HepG2 (cell line): Measurements from ENCODE around the gene CRIM1. TPM values are rescaled to one million over a fixed set of nuclear protein-coding genes. Genes with fewer than 3 reads are reported as not detected.

Experiments
- ARNTL ChIP-seq: sonication (generic); formaldehyde crosslinking; IDR thresholded peaks from 2 replicates; pipeline ENCODE4 v1.4.0; 2020; ENCODE audit warnings: mild to moderate bottlenecking, missing genetic modification reagents
- CAMTA2 ChIP-seq: sonication (generic); formaldehyde crosslinking; IDR thresholded peaks from 2 replicates; pipeline ENCODE4 v1.4.0; 2020; ENCODE audit warnings: mild to moderate bottlenecking, missing genetic modification reagents, borderline replicate concordance
- CHD2 ChIP-seq: IDR thresholded peaks from 2 replicates; pipeline ENCODE4 v1.6.1; 2011; ENCODE audit warnings: low read depth, low read length, improper control_type of control experiment
- GABPB1 ChIP-seq: IDR thresholded peaks from 2 replicates; pipeline ENCODE4 v1.6.1; 2016; ENCODE audit warnings: mild to moderate bottlenecking, missing genetic modification reagents, moderate library complexity, missing compliant biosample characterization
- GZF1 ChIP-seq: sonication (generic); formaldehyde crosslinking; IDR thresholded peaks from 2 replicates; pipeline ENCODE4 v1.5.1; 2020; ENCODE audit warnings: mild to moderate bottlenecking, missing genetic modification reagents
- HDAC2 ChIP-seq: sonication (generic); formaldehyde crosslinking; IDR thresholded peaks from 2 replicates; pipeline ENCODE4 v1.4.0; 2020; ENCODE audit warnings: missing genetic modification reagents
- KDM5A ChIP-seq: fragments of 200-600 bp; sonication (generic); IDR thresholded peaks from 2 replicates; pipeline ENCODE4 v1.7.0; 2018; ENCODE audit warnings: antibody characterized with exemption, mild to moderate bottlenecking, low read length, borderline replicate concordance
- MEIS2 ChIP-seq: sonication (generic); formaldehyde crosslinking; IDR thresholded peaks from 2 replicates; pipeline ENCODE4 v1.9.0; 2021; ENCODE audit warnings: mild to moderate bottlenecking, missing genetic modification reagents
- MTF1 ChIP-seq: sonication (generic); formaldehyde crosslinking; IDR thresholded peaks from 2 replicates; pipeline ENCODE4 v1.5.0; 2020; ENCODE audit warnings: missing genetic modification reagents
- NFE2L2 ChIP-seq: fragments of 150-350 bp; IDR thresholded peaks from 2 replicates; pipeline ENCODE4 v1.6.1; 2014; ENCODE audit warnings: low read length
- NFKB2 ChIP-seq: sonication (generic); formaldehyde crosslinking; IDR thresholded peaks from 2 replicates; pipeline ENCODE4 v1.4.0; 2020; ENCODE audit warnings: missing genetic modification reagents, borderline replicate concordance
- POLR2A ChIP-seq, 2 experiments: IDR thresholded peaks; 2 replicates each; pipeline ENCODE4 v1.6.1; 2011; ENCODE audit warnings: low read depth in 2 of 2, low read length in 2 of 2, mild to moderate bottlenecking in 1 of 2, moderate library complexity in 1 of 2; ENCODE audit not compliant: insufficient read depth in 1 of 2
- SRSF1 ChIP-seq: fragments of 200-400 bp; formaldehyde crosslinking; optimal IDR thresholded peaks from 2 replicates; pipeline ENCODE3; 2017; ENCODE audit warnings: mild to moderate bottlenecking, low read depth, low read length, moderate library complexity
- SSRP1 ChIP-seq: IDR thresholded peaks from 2 replicates; pipeline ENCODE4 v1.6.1; 2016; ENCODE audit warnings: control low read depth
- YY1 ChIP-seq: IDR thresholded peaks from 2 replicates; pipeline ENCODE4 v1.6.1; 2011; ENCODE audit warnings: low read length, low read depth, moderate library complexity, mild to moderate bottlenecking; ENCODE audit not compliant: insufficient read depth, insufficient replicate concordance
- ZBTB7A ChIP-seq: sonication (generic); formaldehyde crosslinking; IDR thresholded peaks from 2 replicates; pipeline ENCODE4 v1.8.0; 2022; ENCODE audit warnings: mild to moderate bottlenecking, missing genetic modification reagents
- ZNF660 ChIP-seq: sonication (generic); formaldehyde crosslinking; IDR thresholded peaks from 2 replicates; pipeline ENCODE4 v1.5.1; 2020; ENCODE audit warnings: mild to moderate bottlenecking, low read depth, missing genetic modification reagents, borderline replicate concordance
- ZNF782 ChIP-seq: sonication (generic); formaldehyde crosslinking; IDR thresholded peaks from 2 replicates; pipeline ENCODE4 v1.4.0; 2020; ENCODE audit warnings: missing genetic modification reagents, mild to moderate bottlenecking, borderline replicate concordance
- ZSCAN29 ChIP-seq: sonication (generic); formaldehyde crosslinking; conservative IDR thresholded peaks from 2 replicates; pipeline ENCODE4 v1.4.0; 2020; ENCODE audit warnings: mild to moderate bottlenecking, missing genetic modification reagents
- polyA plus RNA-seq, 8 experiments: library from polyadenylated mRNA; depleted of rRNA in 3 of 8; stranded (reverse) in 7 of 8; unstranded in 1 of 8; fragments of >200 nt; fragmentation: Illumina TruSeq in 4 of 8; extraction: Trizol in 4 of 8; gene quantifications; 2 replicates each; pipeline versions ENCODE4 v1.2.1 to v1.2.3, GENCODE V29; 2011 to 2016; ENCODE audit warnings: low read depth in 4 of 8, missing spikeins in 1 of 8, mixed read lengths in 1 of 8; ENCODE audit not compliant: insufficient read depth in 1 of 8
- total RNA-seq, 5 experiments: library from RNA; depleted of rRNA; stranded (reverse); fragments of >200 nt; fragmentation: Illumina TruSeq; extraction: Trizol; gene quantifications; 2 replicates each; pipeline ENCODE4 v1.2.3, GENCODE V29; 2016; ENCODE audit warnings: low read depth in 1 of 5
- TF ChIP-seq, protein P1 (sequence below): sonication (generic); formaldehyde crosslinking; IDR thresholded peaks from 2 replicates; pipeline ENCODE4 v1.5.0; 2020; ENCODE audit warnings: missing genetic modification reagents
- TF ChIP-seq, protein P2 (sequence below): sonication (generic); formaldehyde crosslinking; IDR thresholded peaks from 2 replicates; pipeline ENCODE4 v1.4.0; 2020; ENCODE audit warnings: missing genetic modification reagents
- TF ChIP-seq, protein P3 (sequence below): sonication (generic); formaldehyde crosslinking; IDR thresholded peaks from 2 replicates; pipeline ENCODE4 v1.8.1; 2023; ENCODE audit warnings: mild to moderate bottlenecking, missing genetic modification reagents, borderline replicate concordance
- TF ChIP-seq, protein P4 (sequence below): sonication (generic); formaldehyde crosslinking; conservative IDR thresholded peaks from 2 replicates; pipeline ENCODE4 v1.8.1; 2023; ENCODE audit warnings: missing genetic modification reagents

Gene CRIM1
- total and polyA plus RNA-seq, 2 of the 13 experiments (the other 11 are each of a cell fraction or from before 2014, with no cell fraction given): 39.1 to 69.9 TPM

DNA sequence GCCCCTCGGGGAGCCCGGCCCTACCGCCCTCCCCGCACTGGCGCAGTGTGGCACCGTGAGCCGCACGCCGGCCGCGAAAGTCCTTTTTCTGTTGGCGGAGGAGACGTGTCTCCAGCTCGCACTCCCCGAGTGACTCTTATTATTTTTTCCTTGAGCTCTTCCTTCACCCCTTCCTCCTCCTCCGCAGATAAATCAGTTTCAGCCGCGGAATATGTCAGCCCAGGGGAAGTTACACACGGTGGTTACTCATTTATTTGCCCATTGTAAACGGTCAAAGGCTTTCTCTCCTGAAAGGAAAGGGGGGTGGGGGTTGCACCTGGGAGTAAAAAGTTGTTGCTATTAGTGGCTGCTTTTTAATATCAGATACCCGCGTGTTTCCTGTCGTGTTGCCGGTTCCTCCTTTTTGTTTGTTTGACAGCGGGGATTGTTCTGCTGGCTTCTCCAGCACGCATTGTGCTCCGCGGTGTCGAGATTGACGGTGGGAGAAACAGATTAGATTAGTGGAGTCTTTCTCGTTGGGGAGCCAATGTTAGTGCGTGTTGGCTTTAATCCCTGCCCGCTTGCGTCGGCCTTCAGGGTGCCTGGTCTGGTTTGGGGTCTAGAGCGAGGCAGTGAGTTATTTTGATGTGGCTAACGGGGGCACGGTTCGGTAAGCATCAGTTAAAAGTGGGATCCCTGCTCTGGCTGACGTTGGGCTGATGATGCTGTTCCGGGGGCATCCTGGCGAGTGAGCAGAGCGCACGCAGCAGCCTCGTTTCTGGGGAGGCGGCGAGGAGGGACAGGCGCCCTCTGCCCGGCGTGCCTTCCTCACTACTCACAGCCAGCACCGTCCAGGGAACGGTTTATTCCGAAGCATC, 1.6 kb downstream of the CRIM1 start (continued):
- TF ChIP-seq, protein P1, sequence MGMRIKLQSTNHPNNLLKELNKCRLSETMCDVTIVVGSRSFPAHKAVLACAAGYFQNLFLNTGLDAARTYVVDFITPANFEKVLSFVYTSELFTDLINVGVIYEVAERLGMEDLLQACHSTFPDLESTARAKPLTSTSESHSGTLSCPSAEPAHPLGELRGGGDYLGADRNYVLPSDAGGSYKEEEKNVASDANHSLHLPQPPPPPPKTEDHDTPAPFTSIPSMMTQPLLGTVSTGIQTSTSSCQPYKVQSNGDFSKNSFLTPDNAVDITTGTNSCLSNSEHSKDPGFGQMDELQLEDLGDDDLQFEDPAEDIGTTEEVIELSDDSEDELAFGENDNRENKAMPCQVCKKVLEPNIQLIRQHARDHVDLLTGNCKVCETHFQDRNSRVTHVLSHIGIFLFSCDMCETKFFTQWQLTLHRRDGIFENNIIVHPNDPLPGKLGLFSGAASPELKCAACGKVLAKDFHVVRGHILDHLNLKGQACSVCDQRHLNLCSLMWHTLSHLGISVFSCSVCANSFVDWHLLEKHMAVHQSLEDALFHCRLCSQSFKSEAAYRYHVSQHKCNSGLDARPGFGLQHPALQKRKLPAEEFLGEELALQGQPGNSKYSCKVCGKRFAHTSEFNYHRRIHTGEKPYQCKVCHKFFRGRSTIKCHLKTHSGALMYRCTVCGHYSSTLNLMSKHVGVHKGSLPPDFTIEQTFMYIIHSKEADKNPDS (CRISPR knock-in tag): no peak
- TF ChIP-seq HDAC2 (CRISPR knock-in tag): peak; percentile 62; the same call in 1 of the 2 replicates
- peak; percentile 60; the same call in 1 of the 2 replicates for TF ChIP-seq ZBTB7A
- TF ChIP-seq CAMTA2: no peak
- TF ChIP-seq MTF1 (CRISPR knock-in tag): no peak
- no peak for TF ChIP-seq SSRP1 (CRISPR knock-in tag)
- peak; percentile 52 for TF ChIP-seq SRSF1
- TF ChIP-seq ZSCAN29 (CRISPR knock-in tag): 0 out of 2 replicates have a peak, but pooled peaks have one; percentile 32
- TF ChIP-seq ZNF782: 0 out of 2 replicates have a peak, but pooled peaks have one; percentile 54
- TF ChIP-seq POLR2A (IDR thresholded peaks at IDR 0.05; ENCODE audit: insufficient read depth in 1 of 2, low read depth in 2 of 2, low read length in 2 of 2): peak in 1 of 2 experiments; percentile 62; a peak in 2 of 4 replicates
- TF ChIP-seq GZF1 (CRISPR knock-in tag): peak; percentile 52; the same call in 1 of the 2 replicates
- TF ChIP-seq NFKB2: 0 out of 2 replicates have a peak, but pooled peaks have one; percentile 47
- no peak for TF ChIP-seq CHD2
- TF ChIP-seq NFE2L2: no peak
- TF ChIP-seq, protein P2, sequence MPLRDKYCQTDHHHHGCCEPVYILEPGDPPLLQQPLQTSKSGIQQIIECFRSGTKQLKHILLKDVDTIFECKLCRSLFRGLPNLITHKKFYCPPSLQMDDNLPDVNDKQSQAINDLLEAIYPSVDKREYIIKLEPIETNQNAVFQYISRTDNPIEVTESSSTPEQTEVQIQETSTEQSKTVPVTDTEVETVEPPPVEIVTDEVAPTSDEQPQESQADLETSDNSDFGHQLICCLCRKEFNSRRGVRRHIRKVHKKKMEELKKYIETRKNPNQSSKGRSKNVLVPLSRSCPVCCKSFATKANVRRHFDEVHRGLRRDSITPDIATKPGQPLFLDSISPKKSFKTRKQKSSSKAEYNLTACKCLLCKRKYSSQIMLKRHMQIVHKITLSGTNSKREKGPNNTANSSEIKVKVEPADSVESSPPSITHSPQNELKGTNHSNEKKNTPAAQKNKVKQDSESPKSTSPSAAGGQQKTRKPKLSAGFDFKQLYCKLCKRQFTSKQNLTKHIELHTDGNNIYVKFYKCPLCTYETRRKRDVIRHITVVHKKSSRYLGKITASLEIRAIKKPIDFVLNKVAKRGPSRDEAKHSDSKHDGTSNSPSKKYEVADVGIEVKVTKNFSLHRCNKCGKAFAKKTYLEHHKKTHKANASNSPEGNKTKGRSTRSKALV: peak; percentile 62; the same call in 1 of the 2 replicates
- TF ChIP-seq MEIS2 (CRISPR knock-in tag): 0 out of 2 replicates have a peak, but pooled peaks have one; percentile 36
- TF ChIP-seq GABPB1 (CRISPR knock-in tag): peak; percentile 80
- peak; percentile 5 for TF ChIP-seq YY1
- peak; percentile 28; the same call in 1 of the 2 replicates for TF ChIP-seq ARNTL (CRISPR knock-in tag)
- TF ChIP-seq KDM5A: no peak; the same call in 1 of the 2 replicates
- TF ChIP-seq, protein P3, sequence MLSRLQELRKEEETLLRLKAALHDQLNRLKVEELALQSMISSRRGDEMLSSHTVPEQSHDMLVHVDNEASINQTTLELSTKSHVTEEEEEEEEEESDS (CRISPR knock-in tag): peak; percentile 63; the same call in 1 of the 2 replicates
- no peak for TF ChIP-seq ZNF660 (CRISPR knock-in tag)
- TF ChIP-seq, protein P4, sequence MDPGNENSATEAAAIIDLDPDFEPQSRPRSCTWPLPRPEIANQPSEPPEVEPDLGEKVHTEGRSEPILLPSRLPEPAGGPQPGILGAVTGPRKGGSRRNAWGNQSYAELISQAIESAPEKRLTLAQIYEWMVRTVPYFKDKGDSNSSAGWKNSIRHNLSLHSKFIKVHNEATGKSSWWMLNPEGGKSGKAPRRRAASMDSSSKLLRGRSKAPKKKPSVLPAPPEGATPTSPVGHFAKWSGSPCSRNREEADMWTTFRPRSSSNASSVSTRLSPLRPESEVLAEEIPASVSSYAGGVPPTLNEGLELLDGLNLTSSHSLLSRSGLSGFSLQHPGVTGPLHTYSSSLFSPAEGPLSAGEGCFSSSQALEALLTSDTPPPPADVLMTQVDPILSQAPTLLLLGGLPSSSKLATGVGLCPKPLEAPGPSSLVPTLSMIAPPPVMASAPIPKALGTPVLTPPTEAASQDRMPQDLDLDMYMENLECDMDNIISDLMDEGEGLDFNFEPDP (CRISPR knock-in tag): 0 out of 2 replicates have a peak, but pooled peaks have one; percentile 80
